Measurements from ENCODE around the gene CEP70.

DNA sequence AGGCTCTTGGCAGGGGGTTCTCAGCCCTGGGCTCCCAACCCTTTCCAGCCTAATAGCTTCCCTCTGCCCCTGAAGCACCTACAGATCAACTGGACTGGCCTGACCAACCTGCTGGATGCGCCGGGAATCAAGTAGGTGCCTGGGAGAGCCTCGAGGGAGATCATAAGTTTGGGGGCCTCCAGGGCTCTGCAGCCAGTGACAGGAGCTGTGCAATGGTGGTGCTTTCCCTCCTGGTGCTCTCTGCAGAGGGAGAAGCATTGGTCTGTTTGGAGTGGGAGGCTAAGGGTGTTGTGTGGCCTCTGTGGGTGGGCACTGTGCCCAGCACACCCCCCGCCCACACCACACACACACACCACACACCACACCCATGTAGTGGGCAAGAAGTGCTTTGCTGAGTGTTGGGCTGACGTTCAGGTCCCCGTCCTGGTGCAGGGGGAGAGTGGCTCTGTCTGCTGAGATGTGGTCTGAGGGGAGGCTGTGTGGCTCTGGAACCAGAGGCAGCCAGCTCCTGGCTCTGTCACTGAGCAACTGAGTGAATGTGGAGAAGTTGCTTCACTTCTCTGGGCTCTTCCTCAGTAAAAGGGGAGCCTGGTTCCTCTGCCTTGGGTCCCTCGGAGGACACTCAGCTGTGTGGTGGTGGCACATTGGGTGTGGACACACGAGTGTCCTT is 133.4 kb downstream of the CEP70 start:
- TF ChIP-seq, protein P1, sequence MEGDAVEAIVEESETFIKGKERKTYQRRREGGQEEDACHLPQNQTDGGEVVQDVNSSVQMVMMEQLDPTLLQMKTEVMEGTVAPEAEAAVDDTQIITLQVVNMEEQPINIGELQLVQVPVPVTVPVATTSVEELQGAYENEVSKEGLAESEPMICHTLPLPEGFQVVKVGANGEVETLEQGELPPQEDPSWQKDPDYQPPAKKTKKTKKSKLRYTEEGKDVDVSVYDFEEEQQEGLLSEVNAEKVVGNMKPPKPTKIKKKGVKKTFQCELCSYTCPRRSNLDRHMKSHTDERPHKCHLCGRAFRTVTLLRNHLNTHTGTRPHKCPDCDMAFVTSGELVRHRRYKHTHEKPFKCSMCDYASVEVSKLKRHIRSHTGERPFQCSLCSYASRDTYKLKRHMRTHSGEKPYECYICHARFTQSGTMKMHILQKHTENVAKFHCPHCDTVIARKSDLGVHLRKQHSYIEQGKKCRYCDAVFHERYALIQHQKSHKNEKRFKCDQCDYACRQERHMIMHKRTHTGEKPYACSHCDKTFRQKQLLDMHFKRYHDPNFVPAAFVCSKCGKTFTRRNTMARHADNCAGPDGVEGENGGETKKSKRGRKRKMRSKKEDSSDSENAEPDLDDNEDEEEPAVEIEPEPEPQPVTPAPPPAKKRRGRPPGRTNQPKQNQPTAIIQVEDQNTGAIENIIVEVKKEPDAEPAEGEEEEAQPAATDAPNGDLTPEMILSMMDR (IDR thresholded peaks at IDR 0.05) = no peak
- TF ChIP-seq POLR2A (IDR thresholded peaks at IDR 0.05) (no peak), POLR2AphosphoS5 (IDR thresholded peaks at IDR 0.05) (no peak)
